ENCODE results near the gene RABGEF1.
"Not testable (repeated sequence)": the region's sequence is repeated elsewhere in the genome, so short reads cannot be mapped to it uniquely, and the experiment has no call there.

Gene RABGEF1

GRCh38 chr7:66739953-66740301, 606 bp upstream of the RABGEF1 start:
- peaks cover 12% of the 10 kb centered on the region for H3K36me3 ChIP-seq (ENCODE audit: insufficient read depth, low read length)
- peak overlapping the region; percentile 95 for H3K4me3 ChIP-seq (ENCODE audit: low read length)
- H3K9me3 ChIP-seq (ENCODE audit: low read length) = peaks cover 14% of the 10 kb centered on the region
- H3K27me3 ChIP-seq (ENCODE audit: insufficient read depth, low read length) = no peaks in the 10 kb centered on the region
- peaks cover 21% of the 10 kb centered on the region for H3K4me1 ChIP-seq (ENCODE audit: insufficient read depth, low read length)
- H2AFZ ChIP-seq (ENCODE audit: low read depth, low read length) = peak overlapping the region; percentile 18

- not testable (repeated sequence) for H3K27me3 ChIP-seq (ENCODE audit: insufficient read depth, low read length); H3K9me3 ChIP-seq (ENCODE audit: low read length); H3K36me3 ChIP-seq (ENCODE audit: insufficient read depth, low read length)
- H2AFZ ChIP-seq (ENCODE audit: low read depth, low read length) = peak overlapping the region; percentile 71
- peak overlapping the region; percentile 95 for H3K4me3 ChIP-seq (ENCODE audit: low read length)
- peaks cover 21% of the 10 kb centered on the region for H3K4me1 ChIP-seq (ENCODE audit: insufficient read depth, low read length)
These were observed 612 bp downstream of the RABGEF1 start for GRCh38 chr7:66740980-66741709.

GRCh38 chr7:66741710-66742049, 1.1 kb downstream of the RABGEF1 start:
- H3K4me3 ChIP-seq (ENCODE audit: low read length) = peak overlapping the region; percentile 95
- H3K27me3 ChIP-seq (ENCODE audit: insufficient read depth, low read length) = no peaks in the 10 kb centered on the region
- H3K9me3 ChIP-seq (ENCODE audit: low read length) = peaks cover 5% of the 10 kb centered on the region
- H3K4me1 ChIP-seq (ENCODE audit: insufficient read depth, low read length) = peaks cover 21% of the 10 kb centered on the region
- peaks cover 1% of the 10 kb centered on the region for H3K36me3 ChIP-seq (ENCODE audit: insufficient read depth, low read length)
- H2AFZ ChIP-seq (ENCODE audit: low read depth, low read length) = no peak overlapping the region

- H3K4me3 ChIP-seq (ENCODE audit: low read length); H2AFZ ChIP-seq (ENCODE audit: low read depth, low read length); H3K27me3 ChIP-seq (ENCODE audit: insufficient read depth, low read length); H3K9me3 ChIP-seq (ENCODE audit: low read length); H3K36me3 ChIP-seq (ENCODE audit: insufficient read depth, low read length): not testable (repeated sequence)
- H3K4me1 ChIP-seq (ENCODE audit: insufficient read depth, low read length) = peaks cover 23% of the 10 kb centered on the region
These were observed 1.8 kb downstream of the RABGEF1 start for GRCh38 chr7:66742298-66742697.

- no peak overlapping the region for H3K4me3 ChIP-seq (ENCODE audit: low read length)
- no peak overlapping the region for H2AFZ ChIP-seq (ENCODE audit: low read depth, low read length)
- peaks cover 22% of the 10 kb centered on the region for H3K4me1 ChIP-seq (ENCODE audit: insufficient read depth, low read length)
- H3K9me3 ChIP-seq (ENCODE audit: low read length) = no peaks in the 10 kb centered on the region
- peaks cover 2% of the 10 kb centered on the region for H3K36me3 ChIP-seq (ENCODE audit: insufficient read depth, low read length)
- H3K27me3 ChIP-seq (ENCODE audit: insufficient read depth, low read length) = no peaks in the 10 kb centered on the region
These were observed 3.4 kb downstream of the RABGEF1 start for GRCh38 chr7:66743920-66744319.

GRCh38 chr7:66747385-66747784, 6.9 kb downstream of the RABGEF1 start:
- Histone ChIP-seq H2AFZ (ENCODE audit: low read depth, low read length) (no peak overlapping the region), H3K36me3 (ENCODE audit: insufficient read depth, low read length) (peaks cover 4% of the 10 kb centered on the region), H3K4me3 (ENCODE audit: low read length) (no peak overlapping the region), H3K27me3 (ENCODE audit: insufficient read depth, low read length) (no peaks in the 10 kb centered on the region), H3K9me3 (ENCODE audit: low read length) (no peaks in the 10 kb centered on the region), H3K4me1 (ENCODE audit: insufficient read depth, low read length) (peaks cover 12% of the 10 kb centered on the region)

- H2AFZ ChIP-seq (ENCODE audit: low read depth, low read length) = no peak overlapping the region
- H3K9me3 ChIP-seq (ENCODE audit: low read length) = no peaks in the 10 kb centered on the region
- peaks cover 12% of the 10 kb centered on the region for H3K4me1 ChIP-seq (ENCODE audit: insufficient read depth, low read length)
- H3K4me3 ChIP-seq (ENCODE audit: low read length) = no peak overlapping the region
- H3K36me3 ChIP-seq (ENCODE audit: insufficient read depth, low read length) = peaks cover 4% of the 10 kb centered on the region
- no peaks in the 10 kb centered on the region for H3K27me3 ChIP-seq (ENCODE audit: insufficient read depth, low read length)
These were observed 7.5 kb downstream of the RABGEF1 start for GRCh38 chr7:66747881-66748511.

GRCh38 chr7:66748791-66749190, 8.3 kb downstream of the RABGEF1 start:
- H2AFZ ChIP-seq (ENCODE audit: low read depth, low read length) = no peak overlapping the region
- H3K9me3 ChIP-seq (ENCODE audit: low read length) = no peaks in the 10 kb centered on the region
- no peak overlapping the region for H3K4me3 ChIP-seq (ENCODE audit: low read length)
- peaks cover 4% of the 10 kb centered on the region for H3K36me3 ChIP-seq (ENCODE audit: insufficient read depth, low read length)
- H3K4me1 ChIP-seq (ENCODE audit: insufficient read depth, low read length) = peaks cover 12% of the 10 kb centered on the region
- H3K27me3 ChIP-seq (ENCODE audit: insufficient read depth, low read length) = no peaks in the 10 kb centered on the region

- H3K27me3 ChIP-seq (ENCODE audit: insufficient read depth, low read length) = no peaks in the 10 kb centered on the region
- H2AFZ ChIP-seq (ENCODE audit: low read depth, low read length) = no peak overlapping the region
- H3K4me1 ChIP-seq (ENCODE audit: insufficient read depth, low read length) = peaks cover 12% of the 10 kb centered on the region
- no peaks in the 10 kb centered on the region for H3K9me3 ChIP-seq (ENCODE audit: low read length)
- peaks cover 2% of the 10 kb centered on the region for H3K36me3 ChIP-seq (ENCODE audit: insufficient read depth, low read length)
- no peak overlapping the region for H3K4me3 ChIP-seq (ENCODE audit: low read length)
These were observed 11.4 kb downstream of the RABGEF1 start for GRCh38 chr7:66751945-66752344.

- H3K27me3 ChIP-seq (ENCODE audit: insufficient read depth, low read length) = no peaks in the 10 kb centered on the region
- H2AFZ ChIP-seq (ENCODE audit: low read depth, low read length) = no peak overlapping the region
- no peaks in the 10 kb centered on the region for H3K36me3 ChIP-seq (ENCODE audit: insufficient read depth, low read length)
- H3K4me1 ChIP-seq (ENCODE audit: insufficient read depth, low read length) = no peaks in the 10 kb centered on the region
- no peaks in the 10 kb centered on the region for H3K9me3 ChIP-seq (ENCODE audit: low read length)
- H3K4me3 ChIP-seq (ENCODE audit: low read length) = no peak overlapping the region
These were observed 14.0 kb downstream of the RABGEF1 start for GRCh38 chr7:66754541-66754940.

- H3K4me3 ChIP-seq (ENCODE audit: low read length); H3K27me3 ChIP-seq (ENCODE audit: insufficient read depth, low read length); H2AFZ ChIP-seq (ENCODE audit: low read depth, low read length); H3K4me1 ChIP-seq (ENCODE audit: insufficient read depth, low read length); H3K36me3 ChIP-seq (ENCODE audit: insufficient read depth, low read length); H3K9me3 ChIP-seq (ENCODE audit: low read length): not testable (repeated sequence)
These were observed 14.5 kb downstream of the RABGEF1 start for GRCh38 chr7:66755059-66755458.

GRCh38 chr7:66756227-66756626, 15.7 kb downstream of the RABGEF1 start:
- not testable (repeated sequence) for H2AFZ ChIP-seq (ENCODE audit: low read depth, low read length); H3K4me3 ChIP-seq (ENCODE audit: low read length)

GRCh38 chr7:66756889-66757288, 16.4 kb downstream of the RABGEF1 start:
- Histone ChIP-seq H2AFZ (ENCODE audit: low read depth, low read length) (no peak overlapping the region), H3K9me3 (ENCODE audit: low read length) (no peaks in the 10 kb centered on the region), H3K4me3 (ENCODE audit: low read length) (no peak overlapping the region), H3K4me1 (ENCODE audit: insufficient read depth, low read length) (no peaks in the 10 kb centered on the region), H3K36me3 (ENCODE audit: insufficient read depth, low read length) (no peaks in the 10 kb centered on the region), H3K27me3 (ENCODE audit: insufficient read depth, low read length) (no peaks in the 10 kb centered on the region)

More at GRCh38 chr7:66756227-66756626, 15.7 kb downstream of the RABGEF1 start:
- not testable (repeated sequence) for H3K36me3 ChIP-seq (ENCODE audit: insufficient read depth, low read length); H3K4me1 ChIP-seq (ENCODE audit: insufficient read depth, low read length); H3K27me3 ChIP-seq (ENCODE audit: insufficient read depth, low read length); H3K9me3 ChIP-seq (ENCODE audit: low read length)

GRCh38 chr7:66757939-66758338, 17.4 kb downstream of the RABGEF1 start:
- Histone ChIP-seq H3K27me3 (ENCODE audit: insufficient read depth, low read length) (no peaks in the 10 kb centered on the region), H3K4me3 (ENCODE audit: low read length) (no peak overlapping the region), H3K4me1 (ENCODE audit: insufficient read depth, low read length) (no peaks in the 10 kb centered on the region), H3K36me3 (ENCODE audit: insufficient read depth, low read length) (no peaks in the 10 kb centered on the region), H3K9me3 (ENCODE audit: low read length) (no peaks in the 10 kb centered on the region), H2AFZ (ENCODE audit: low read depth, low read length) (no peak overlapping the region)
